Right ventricle myocardium inferior (tissue), 1 donor: ENCODE measurements around the gene CACNA2D3. TPM values are rescaled to one million over a fixed set of nuclear protein-coding genes. Genes with fewer than 3 reads are reported as not detected.

Experiments used
- ATAC-seq: fragments of 200-7000 bp; cut with Tn5 transposase; one replicate; pipeline ENCODE4 v1.9.1; 2020; ENCODE audit warnings: mild to moderate bottlenecking, moderate library complexity
- DNase-seq: peaks from one replicate; pipeline ENCODE4 v3.0.0; 2021; ENCODE audit errors: missing footprints
- intact Hi-C: fragments of 100-400 bp; cut with DNase I; formaldehyde crosslinking; loops from one replicate; pipeline ENCODE4 v1.11.0; 2022
- total RNA-seq: library from RNA; stranded (reverse); fragmentation: NEBNext Ultra II Directional; extraction: Animal tissue kit (Norgen Biotek cat#: 25700); gene quantifications from one replicate; pipeline ENCODE4 v1.2.1, GENCODE V29; 2021
- donor health status: DM: no; HTN: yes; CAD: no; lungs with severe emphysema.

CACNA2D3 gene
- total RNA-seq, 1 donor from 2014 or later, result 33.7 TPM

- intact Hi-C loops, result no loop called here
- DNase-seq (no peak), ATAC-seq (no peak)
Measured at GRCh38 chr3:54791501-54792156, 669.3 kb downstream of the CACNA2D3 start.

- no peak for ATAC-seq
- DNase-seq, result no peak
- intact Hi-C loops, result no loop called here
Measured at GRCh38 chr3:54792584-54792983, 670.2 kb downstream of the CACNA2D3 start.

- intact Hi-C loops, result no loop called here
- DNase-seq (no peak), ATAC-seq (no peak)
Measured at GRCh38 chr3:54793171-54793570, 670.8 kb downstream of the CACNA2D3 start.

- intact Hi-C loops, result no loop called here
- ATAC-seq (no peak), DNase-seq (no peak)
Measured at GRCh38 chr3:54797111-54797510, 674.8 kb downstream of the CACNA2D3 start.

GRCh38 chr3:54800478-54800877 is 678.1 kb downstream of the CACNA2D3 start:
- intact Hi-C loops, result no loop called here
- ATAC-seq, result no peak
- DNase-seq, result no peak

- no peak for DNase-seq
- ATAC-seq, result no peak
- intact Hi-C loops, result no loop called here
Measured at GRCh38 chr3:54801977-54802376, 679.6 kb downstream of the CACNA2D3 start.

GRCh38 chr3:54810401-54810800 is 688.0 kb downstream of the CACNA2D3 start:
- ATAC-seq, result no peak
- intact Hi-C loops, result no loop called here

GRCh38 chr3:54814224-54814623 is 691.9 kb downstream of the CACNA2D3 start:
- ATAC-seq (no peak), DNase-seq (no peak)
- intact Hi-C loops, result no loop called here

More at GRCh38 chr3:54810401-54810800, 688.0 kb downstream of the CACNA2D3 start:
- DNase-seq, result no peak

- no peak for DNase-seq
- intact Hi-C loops, result no loop called here
- ATAC-seq, result no peak
Measured at GRCh38 chr3:54817628-54818027, 695.3 kb downstream of the CACNA2D3 start.

- intact Hi-C loops, result no loop called here
- ATAC-seq, result no peak
Measured at GRCh38 chr3:54818486-54818885, 696.1 kb downstream of the CACNA2D3 start.

GRCh38 chr3:54818942-54819341 is 696.6 kb downstream of the CACNA2D3 start:
- ATAC-seq (no peak), DNase-seq (no peak)
- intact Hi-C loops, result no loop called here

More at GRCh38 chr3:54818486-54818885, 696.1 kb downstream of the CACNA2D3 start:
- DNase-seq, result no peak

GRCh38 chr3:54819946-54820345 is 697.6 kb downstream of the CACNA2D3 start:
- no peak for DNase-seq
- no peak for ATAC-seq
- intact Hi-C loops, result no loop called here

- ATAC-seq, result peak; percentile 92
- DNase-seq, result no peak
- intact Hi-C loops, result no loop called here
Measured at GRCh38 chr3:54822206-54822605, 699.9 kb downstream of the CACNA2D3 start.

GRCh38 chr3:54826251-54826691 is 703.9 kb downstream of the CACNA2D3 start:
- ATAC-seq (no peak), DNase-seq (no peak)
- intact Hi-C loops, result no loop called here

GRCh38 chr3:54827056-54827687 is 704.8 kb downstream of the CACNA2D3 start:
- intact Hi-C loops, result no loop called here

GRCh38 chr3:54827776-54828175 is 705.4 kb downstream of the CACNA2D3 start:
- intact Hi-C loops, result no loop called here
- ATAC-seq (no peak), DNase-seq (no peak)

More at GRCh38 chr3:54827056-54827687, 704.8 kb downstream of the CACNA2D3 start:
- DNase-seq (no peak), ATAC-seq (no peak)

GRCh38 chr3:54830658-54831057 is 708.3 kb downstream of the CACNA2D3 start:
- ATAC-seq (no peak), DNase-seq (no peak)
- intact Hi-C loops, result no loop called here

- no peak for ATAC-seq
Measured at GRCh38 chr3:54831112-54831511, 708.8 kb downstream of the CACNA2D3 start.

GRCh38 chr3:54832876-54833275 is 710.5 kb downstream of the CACNA2D3 start:
- ATAC-seq, result no peak
- intact Hi-C loops, result no loop called here
- DNase-seq, result no peak

More at GRCh38 chr3:54831112-54831511, 708.8 kb downstream of the CACNA2D3 start:
- intact Hi-C loops, result no loop called here
- DNase-seq, result no peak

- ATAC-seq (no peak), DNase-seq (no peak)
- intact Hi-C loops, result no loop called here
Measured at GRCh38 chr3:54835701-54836100, 713.3 kb downstream of the CACNA2D3 start.
